Endothelial cell of umbilical vein (primary cell): ENCODE results near the gene GADD45G.

Source experiments
- CTCF ChIP-seq, 2 donors: IDR thresholded peaks; 1 replicate in 1 of 2; 2 replicates in 1 of 2; pipeline ENCODE4 v1.5.1; 2011; ENCODE audit warnings: low read length in 2 of 2, mild to moderate bottlenecking in 2 of 2, moderate library complexity in 2 of 2, control low read depth in 1 of 2, inconsistent platforms in 1 of 2, low read depth in 1 of 2; ENCODE audit not compliant: insufficient read depth in 1 of 2; ENCODE audit errors: extremely low read depth in 1 of 2
- EZH2 ChIP-seq: IDR thresholded peaks from 2 replicates; pipeline ENCODE4 v1.6.1; 2012; ENCODE audit warnings: borderline replicate concordance, low read depth, mild to moderate bottlenecking, moderate library complexity, low read length, inconsistent platforms; ENCODE audit not compliant: severe bottlenecking
- MAX ChIP-seq: IDR thresholded peaks from 2 replicates; pipeline ENCODE4 v1.6.1; 2011; ENCODE audit not compliant: insufficient read depth, insufficient read length
- MYC ChIP-seq: IDR thresholded peaks from one replicate; pipeline ENCODE4 v1.6.1; 2011; ENCODE audit warnings: mild to moderate bottlenecking, low read depth, low read length
- POLR2A ChIP-seq: IDR thresholded peaks from 2 replicates; pipeline ENCODE4 v1.6.1; 2012; ENCODE audit warnings: low read depth, mild to moderate bottlenecking, control low read depth, low read length
- POLR2AphosphoS5 ChIP-seq: IDR thresholded peaks from 2 replicates; pipeline ENCODE4 v1.6.1; 2012; ENCODE audit warnings: low read depth, mild to moderate bottlenecking, control low read depth, low read length, moderate library complexity; ENCODE audit not compliant: insufficient read depth

- TF ChIP-seq CTCF (IDR thresholded peaks at IDR 0.05; ENCODE audit: extremely low read depth in 1 of 2, insufficient read depth in 1 of 2, low read depth in 1 of 2, low read length in 2 of 2): no peak
- no peak for TF ChIP-seq MYC
- no peak for TF ChIP-seq POLR2AphosphoS5
- TF ChIP-seq POLR2A: no peak
- no peak for TF ChIP-seq MAX
- TF ChIP-seq EZH2: no peak
Measured at GRCh38 chr9:89619424-89620138, 14.8 kb downstream of the GADD45G start.
